ENCODE measurements around the gene EFCAB14.

EFCAB14 gene

GRCh38 chr1:46686255-46686654 is 32.7 kb downstream of the EFCAB14 start:
- H3K4me3 ChIP-seq (ENCODE audit: low read depth, low read length) = no peak overlapping the region
- TF ChIP-seq, protein P1, sequence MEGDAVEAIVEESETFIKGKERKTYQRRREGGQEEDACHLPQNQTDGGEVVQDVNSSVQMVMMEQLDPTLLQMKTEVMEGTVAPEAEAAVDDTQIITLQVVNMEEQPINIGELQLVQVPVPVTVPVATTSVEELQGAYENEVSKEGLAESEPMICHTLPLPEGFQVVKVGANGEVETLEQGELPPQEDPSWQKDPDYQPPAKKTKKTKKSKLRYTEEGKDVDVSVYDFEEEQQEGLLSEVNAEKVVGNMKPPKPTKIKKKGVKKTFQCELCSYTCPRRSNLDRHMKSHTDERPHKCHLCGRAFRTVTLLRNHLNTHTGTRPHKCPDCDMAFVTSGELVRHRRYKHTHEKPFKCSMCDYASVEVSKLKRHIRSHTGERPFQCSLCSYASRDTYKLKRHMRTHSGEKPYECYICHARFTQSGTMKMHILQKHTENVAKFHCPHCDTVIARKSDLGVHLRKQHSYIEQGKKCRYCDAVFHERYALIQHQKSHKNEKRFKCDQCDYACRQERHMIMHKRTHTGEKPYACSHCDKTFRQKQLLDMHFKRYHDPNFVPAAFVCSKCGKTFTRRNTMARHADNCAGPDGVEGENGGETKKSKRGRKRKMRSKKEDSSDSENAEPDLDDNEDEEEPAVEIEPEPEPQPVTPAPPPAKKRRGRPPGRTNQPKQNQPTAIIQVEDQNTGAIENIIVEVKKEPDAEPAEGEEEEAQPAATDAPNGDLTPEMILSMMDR (IDR thresholded peaks at IDR 0.05; ENCODE audit: low read depth, low read length, missing control alignments) = no peak
- DNase-seq (ENCODE audit: low read depth) = no peak

DNA sequence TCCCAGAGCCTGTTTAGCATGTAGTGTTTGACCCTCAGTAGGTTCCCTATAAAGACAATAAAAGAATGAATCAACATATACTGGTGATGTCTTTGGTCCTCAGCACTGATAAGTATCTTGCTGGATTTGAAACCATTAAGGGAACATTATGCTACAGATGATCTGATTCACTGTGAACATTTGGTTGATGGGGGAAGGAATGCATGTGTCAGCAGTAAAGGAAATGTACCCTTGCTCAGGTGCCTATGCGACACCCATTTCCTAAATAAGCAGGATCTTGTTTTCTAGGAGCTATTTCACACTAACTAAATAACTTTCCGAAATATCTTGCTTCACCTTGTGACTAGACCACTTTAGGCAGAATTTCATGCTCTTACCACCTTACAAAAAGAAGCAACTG is 34.2 kb downstream of the EFCAB14 start:
- no peak for DNase-seq (ENCODE audit: low read depth)
- TF ChIP-seq, protein P1 (IDR thresholded peaks at IDR 0.05; ENCODE audit: low read depth, low read length, missing control alignments) = no peak
- H3K4me3 ChIP-seq (ENCODE audit: low read depth, low read length) = no peak overlapping the region

GRCh38 chr1:46682064-46682463 is 36.9 kb downstream of the EFCAB14 start:
- TF ChIP-seq, protein P1 (IDR thresholded peaks at IDR 0.05; ENCODE audit: low read depth, low read length, missing control alignments) = no peak
- no peak overlapping the region for H3K4me3 ChIP-seq (ENCODE audit: low read depth, low read length)
- no peak for DNase-seq (ENCODE audit: low read depth)

GRCh38 chr1:46681333-46682034 is 37.4 kb downstream of the EFCAB14 start:
- no peak overlapping the region for H3K4me3 ChIP-seq (ENCODE audit: low read depth, low read length)
- no peak for DNase-seq (ENCODE audit: low read depth)
- TF ChIP-seq, protein P1 (IDR thresholded peaks at IDR 0.05; ENCODE audit: low read depth, low read length, missing control alignments) = no peak

GRCh38 chr1:46679789-46680573 is 38.9 kb downstream of the EFCAB14 start:
- DNase-seq (ENCODE audit: low read depth) = no peak

GRCh38 chr1:46677339-46677738 is 41.6 kb downstream of the EFCAB14 start:
- H3K4me3 ChIP-seq (ENCODE audit: low read depth, low read length) = no peak overlapping the region
- no peak for DNase-seq (ENCODE audit: low read depth)

More at GRCh38 chr1:46679789-46680573, 38.9 kb downstream of the EFCAB14 start:
- H3K4me3 ChIP-seq (ENCODE audit: low read depth, low read length) = no peak overlapping the region
- TF ChIP-seq, protein P1 (IDR thresholded peaks at IDR 0.05; ENCODE audit: low read depth, low read length, missing control alignments) = no peak

More at GRCh38 chr1:46677339-46677738, 41.6 kb downstream of the EFCAB14 start:
- TF ChIP-seq, protein P1 (IDR thresholded peaks at IDR 0.05; ENCODE audit: low read depth, low read length, missing control alignments) = no peak
